Vagina (tissue), 2 donors: ENCODE results near the gene DPP8. TPM values are rescaled to one million over a fixed set of nuclear protein-coding genes. Genes with fewer than 3 reads are reported as not detected.

Experiments used
- DNase-seq, 2 donors: peaks; one replicate each; pipeline ENCODE4 v3.0.0-alpha.2; 2017; ENCODE audit errors: extremely low spot score in 2 of 2
- H3K27ac ChIP-seq: fragments of 200-600 bp; sonication (generic); one replicate; pipeline ENCODE4 v1.5.1; 2019
- H3K27me3 ChIP-seq: fragments of 200-600 bp; sonication (generic); one replicate; pipeline ENCODE4 v1.5.1; 2019
- H3K36me3 ChIP-seq, 2 donors: fragments of 200-600 bp; sonication (generic); one replicate each; pipeline ENCODE4 v1.5.1; 2017 to 2019
- H3K4me1 ChIP-seq: fragments of 200-600 bp; sonication (generic); one replicate; pipeline ENCODE4 v1.5.1; 2019
- H3K4me3 ChIP-seq, 2 donors: fragments of 200-600 bp; sonication (generic); 1 replicate in 1 of 2; 2 replicates in 1 of 2; pipeline ENCODE4 v1.5.1; 2016 to 2019
- H3K9me3 ChIP-seq: fragments of 200-600 bp; sonication (generic); one replicate; pipeline ENCODE4 v1.5.1; 2019
- CTCF ChIP-seq, 3 experiments: fragments of 450-650 bp in 2 of 3; fragments of 200-600 bp in 1 of 3; sonication (generic) in 1 of 3; IDR thresholded peaks; one replicate each; pipeline ENCODE4 v1.5.1; 2017 to 2019; ENCODE audit warnings: antibody characterized with exemption in 3 of 3, mild to moderate bottlenecking in 2 of 3, moderate library complexity in 2 of 3
- POLR2A ChIP-seq, 2 donors: fragments of 450-650 bp; IDR thresholded peaks; one replicate each; pipeline ENCODE4 v1.6.1; 2017; ENCODE audit warnings: antibody characterized with exemption in 2 of 2, mild to moderate bottlenecking in 2 of 2, moderate library complexity in 2 of 2
- POLR2AphosphoS5 ChIP-seq, 2 donors: sonication (generic); formaldehyde crosslinking; IDR thresholded peaks; one replicate each; pipeline ENCODE4 v1.9.0; 2017; ENCODE audit warnings: antibody characterized with exemption in 2 of 2, mild to moderate bottlenecking in 2 of 2, low read depth in 1 of 2; ENCODE audit not compliant: insufficient read depth in 1 of 2
- intact Hi-C: fragments of 100-400 bp; cut with DNase I; formaldehyde crosslinking; loops from one replicate; pipeline ENCODE4 v1.15.1; 2023
- total RNA-seq: library from RNA; depleted of rRNA; stranded (reverse); fragments of >200 nt; gene quantifications from one replicate; pipeline ENCODE4 v1.2.3, GENCODE V29; 2016

Gene DPP8
- total RNA-seq, 1 donor from 2014 or later = 28.2 TPM

GRCh38 chr15:65421360-65422215 lies 95.9 kb downstream of the DPP8 start:
- H3K9me3 ChIP-seq = no peaks in the 10 kb centered on the region
- peaks cover 25% of the 10 kb centered on the region for H3K4me1 ChIP-seq
- TF ChIP-seq POLR2AphosphoS5 (IDR thresholded peaks at IDR 0.05; ENCODE audit: insufficient read depth in 1 of 2, low read depth in 1 of 2) = peak in 1 of 2 donors; percentile 49
- no peak for TF ChIP-seq CTCF (IDR thresholded peaks at IDR 0.05)
- no peaks in the 10 kb centered on the region for H3K36me3 ChIP-seq
- DNase-seq = peak in 1 of 2 donors; percentile 89
- peak overlapping the region; percentile 58 to 69 for H3K4me3 ChIP-seq
- H3K27ac ChIP-seq = peak overlapping the region; percentile 86
- intact Hi-C loops = no loop called here
- no peaks in the 10 kb centered on the region for H3K27me3 ChIP-seq

- peaks cover 25% of the 10 kb centered on the region for H3K4me1 ChIP-seq
- no peaks in the 10 kb centered on the region for H3K9me3 ChIP-seq
- TF ChIP-seq POLR2AphosphoS5 (IDR thresholded peaks at IDR 0.05; ENCODE audit: insufficient read depth in 1 of 2, low read depth in 1 of 2) (no peak), CTCF (IDR thresholded peaks at IDR 0.05) (no peak), POLR2A (IDR thresholded peaks at IDR 0.05) (no peak)
- H3K27me3 ChIP-seq = no peaks in the 10 kb centered on the region
- H3K36me3 ChIP-seq = no peaks in the 10 kb centered on the region
- DNase-seq = no peak
- H3K4me3 ChIP-seq = peak overlapping the region; percentile 58 to 69
- H3K27ac ChIP-seq = peak overlapping the region; percentile 86
- intact Hi-C loops = no loop called here
Measured at GRCh38 chr15:65420975-65421359, 96.5 kb downstream of the DPP8 start.

- Histone ChIP-seq H3K27ac (peak overlapping the region; percentile 73), H3K4me3 (no peak overlapping the region), H3K27me3 (no peaks in the 10 kb centered on the region), H3K4me1 (peaks cover 30% of the 10 kb centered on the region), H3K36me3 (no peaks in the 10 kb centered on the region), H3K9me3 (no peaks in the 10 kb centered on the region)
- TF ChIP-seq CTCF (IDR thresholded peaks at IDR 0.05) (no peak), POLR2A (IDR thresholded peaks at IDR 0.05) (no peak), POLR2AphosphoS5 (IDR thresholded peaks at IDR 0.05; ENCODE audit: insufficient read depth in 1 of 2, low read depth in 1 of 2) (no peak)
- intact Hi-C loops = no loop called here
- no peak for DNase-seq
Measured at GRCh38 chr15:65418596-65418995, 98.9 kb downstream of the DPP8 start.

GRCh38 chr15:65416845-65417416 lies 100.6 kb downstream of the DPP8 start:
- TF ChIP-seq CTCF (IDR thresholded peaks at IDR 0.05) = no peak
- TF ChIP-seq POLR2A (IDR thresholded peaks at IDR 0.05) = no peak
- TF ChIP-seq POLR2AphosphoS5 (IDR thresholded peaks at IDR 0.05; ENCODE audit: insufficient read depth in 1 of 2, low read depth in 1 of 2) = no peak
- intact Hi-C loops = no loop called here
- Histone ChIP-seq H3K4me1 (peaks cover 32% of the 10 kb centered on the region), H3K4me3 (no peak overlapping the region), H3K27me3 (no peaks in the 10 kb centered on the region), H3K36me3 (no peaks in the 10 kb centered on the region), H3K9me3 (no peaks in the 10 kb centered on the region), H3K27ac (peak overlapping the region; percentile 73)
- peak in 1 of 2 donors; percentile 92 for DNase-seq
